IPS-20b (cell line): ENCODE data around the gene ZNF180.
A peak's percentile ranks its signal among the peaks of the same experiment; 100 is the strongest.
"Not testable (repeated sequence)": the region's sequence is repeated elsewhere in the genome, so short reads cannot be mapped to it uniquely, and the experiment has no call there.

Experiments
- H3K27ac ChIP-seq: one replicate; pipeline ENCODE4 v1.5.1; 2013; ENCODE audit warnings: low read length
- H3K27me3 ChIP-seq: 2 replicates; pipeline ENCODE4 v1.6.1; 2013; ENCODE audit warnings: mild to moderate bottlenecking, low read length, inconsistent platforms; ENCODE audit not compliant: insufficient read depth
- H3K36me3 ChIP-seq: 2 replicates; pipeline ENCODE4 v1.6.1; 2013; ENCODE audit warnings: low read depth, mild to moderate bottlenecking, inconsistent platforms, low read length, moderate library complexity; ENCODE audit not compliant: insufficient read depth
- H3K4me1 ChIP-seq: 2 replicates; pipeline ENCODE4 v1.6.1; 2013; ENCODE audit warnings: mild to moderate bottlenecking, control low read depth, inconsistent platforms, low read length, moderate library complexity; ENCODE audit not compliant: insufficient read depth
- H3K4me3 ChIP-seq: 2 replicates; pipeline ENCODE4 v1.5.1; 2013; ENCODE audit warnings: mild to moderate bottlenecking, low read length, inconsistent platforms
- H3K9ac ChIP-seq: 2 replicates; pipeline ENCODE4 v1.6.1; 2013; ENCODE audit warnings: low read depth, mild to moderate bottlenecking, inconsistent platforms, low read length, moderate library complexity
- H3K9me3 ChIP-seq: 2 replicates; pipeline ENCODE4 v1.6.1; 2013; ENCODE audit warnings: mild to moderate bottlenecking, low read depth, low read length, inconsistent platforms; ENCODE audit not compliant: insufficient read depth

ZNF180 gene

DNA sequence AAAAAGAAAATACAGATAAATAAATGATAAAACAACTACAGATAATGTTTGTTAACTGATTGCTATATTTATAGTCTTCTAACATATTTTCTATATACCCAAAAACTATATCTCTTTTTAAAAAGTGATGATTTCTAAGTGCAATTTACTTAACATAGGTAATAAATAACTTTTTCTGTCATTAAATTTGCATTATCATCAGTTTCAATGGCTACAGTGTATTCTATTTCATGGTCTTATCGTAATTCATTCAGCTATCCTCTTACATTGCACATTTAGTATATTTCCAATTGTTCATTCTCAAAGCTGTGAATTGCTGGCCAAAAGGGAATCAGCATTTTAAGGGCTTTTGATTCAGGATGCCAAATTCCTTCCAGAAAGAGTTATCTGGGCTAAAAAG lies 3.6 kb downstream of the ZNF180 start:
- Histone ChIP-seq H3K36me3 (peaks cover 61% of the 10 kb centered on the region), H3K9ac (no peak overlapping the region), H3K27ac (no peak overlapping the region), H3K4me3 (no peak overlapping the region), H3K27me3 (no peaks in the 10 kb centered on the region), H3K4me1 (0 out of 2 replicates have a peak, but pooled peaks cover 3% of the 10 kb centered on the region), H3K9me3 (peaks cover 87% of the 10 kb centered on the region)

GRCh38 chr19:44476559-44477408 lies 23.5 kb downstream of the ZNF180 start:
- Histone ChIP-seq H3K27ac (no peak overlapping the region), H3K4me1 (no peaks in the 10 kb centered on the region), H3K9ac (no peak overlapping the region), H3K4me3 (peak overlapping the region; percentile 44), H3K27me3 (no peaks in the 10 kb centered on the region), H3K36me3 (peaks cover 69% of the 10 kb centered on the region), H3K9me3 (peaks cover 100% of the 10 kb centered on the region)

DNA sequence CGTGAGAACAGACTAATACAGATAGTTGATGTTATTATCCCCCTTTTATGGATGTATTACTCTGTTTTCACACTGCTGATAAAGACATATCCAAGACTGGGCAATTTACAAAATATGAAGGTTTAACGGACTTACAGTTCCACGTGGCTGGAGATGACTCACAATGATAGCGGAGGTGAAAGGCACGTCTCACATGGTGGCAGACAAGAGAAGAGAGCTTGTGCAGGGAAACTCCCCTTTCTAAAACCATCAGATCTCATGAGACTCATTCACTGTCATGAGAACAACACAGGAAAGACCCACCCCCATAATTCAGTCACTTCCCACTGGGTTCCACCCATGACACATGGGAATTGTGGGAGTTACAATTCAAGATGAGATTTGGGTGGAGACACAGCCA lies 31.6 kb downstream of the ZNF180 start:
- peaks cover 92% of the 10 kb centered on the region for H3K9me3 ChIP-seq

DNA sequence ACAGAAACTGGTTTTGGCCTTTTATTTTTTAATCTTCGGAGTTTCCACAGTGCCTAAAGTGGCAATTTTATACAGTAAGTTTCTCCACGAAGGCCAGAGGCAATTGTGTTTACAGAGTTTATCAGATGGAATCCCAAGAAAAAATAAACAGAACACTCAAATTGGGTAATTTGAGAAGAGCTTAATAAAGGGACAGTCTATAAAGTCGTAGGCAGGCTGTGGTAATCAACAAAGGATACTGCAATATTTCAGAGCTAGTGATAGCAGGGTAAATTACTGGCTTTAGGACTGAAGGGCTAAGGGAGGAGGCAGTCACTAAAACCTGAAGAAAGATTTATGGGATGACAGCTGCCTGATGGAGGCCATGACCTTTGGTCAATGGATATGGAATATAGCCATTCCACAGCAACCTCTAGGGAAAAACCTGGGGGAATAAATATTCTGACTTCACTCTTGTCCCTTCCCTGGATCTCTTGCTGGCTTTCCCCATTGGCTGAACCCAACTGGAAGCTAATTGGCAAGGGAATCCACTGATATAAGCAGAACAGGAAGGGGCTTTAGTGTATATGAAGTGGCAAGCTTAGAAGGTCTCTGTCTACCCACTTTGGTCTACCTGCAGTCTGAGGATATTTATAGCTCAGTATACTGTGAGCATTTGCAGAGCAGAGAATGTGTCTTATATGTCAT lies 37.6 kb downstream of the ZNF180 start:
- H3K9ac ChIP-seq, H3K4me1 ChIP-seq, H3K4me3 ChIP-seq, H3K27ac ChIP-seq, H3K36me3 ChIP-seq, H3K27me3 ChIP-seq: not testable (repeated sequence)
- peaks cover 73% of the 10 kb centered on the region for H3K9me3 ChIP-seq

More for the DNA sequence above, 31.6 kb downstream of the ZNF180 start:
- not testable (repeated sequence) for H3K27ac ChIP-seq, H3K36me3 ChIP-seq, H3K4me1 ChIP-seq, H3K4me3 ChIP-seq, H3K9ac ChIP-seq, H3K27me3 ChIP-seq

DNA sequence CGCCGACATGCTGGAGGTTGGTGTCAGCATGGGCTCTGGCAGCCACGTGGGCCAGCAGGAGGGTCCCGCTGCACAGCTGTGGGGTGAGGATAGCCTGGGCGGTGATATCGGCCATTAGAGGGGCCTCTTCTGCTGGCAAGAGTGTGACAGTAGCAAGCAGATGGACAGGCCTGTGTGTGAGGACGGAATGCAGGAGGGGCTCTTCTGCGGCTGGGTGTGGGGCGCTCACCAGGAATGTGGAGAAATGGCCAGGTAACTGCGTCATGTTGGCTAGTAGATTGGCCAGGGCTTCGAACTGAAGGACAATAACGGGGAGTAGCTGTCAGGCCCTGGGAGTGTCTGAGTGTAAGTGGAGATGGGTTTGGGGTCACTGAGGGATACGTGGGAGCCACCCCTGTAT lies 44.3 kb downstream of the ZNF180 start:
- not testable (repeated sequence) for H3K4me3 ChIP-seq, H3K4me1 ChIP-seq, H3K27me3 ChIP-seq, H3K9ac ChIP-seq, H3K27ac ChIP-seq, H3K36me3 ChIP-seq
- peaks cover 74% of the 10 kb centered on the region for H3K9me3 ChIP-seq

- Histone ChIP-seq H3K27me3 (no peaks in the 10 kb centered on the region), H3K9ac (no peak overlapping the region), H3K36me3 (no peaks in the 10 kb centered on the region), H3K4me3 (no peak overlapping the region), H3K9me3 (peaks cover 78% of the 10 kb centered on the region), H3K4me1 (no peaks in the 10 kb centered on the region), H3K27ac (no peak overlapping the region)
These were observed 45.2 kb downstream of the ZNF180 start for GRCh38 chr19:44455100-44455499.

- H3K4me1 ChIP-seq: no peaks in the 10 kb centered on the region
- H3K4me3 ChIP-seq: no peak overlapping the region
- no peaks in the 10 kb centered on the region for H3K27me3 ChIP-seq
- no peak overlapping the region for H3K9ac ChIP-seq
- H3K27ac ChIP-seq: no peak overlapping the region
- H3K9me3 ChIP-seq: peaks cover 94% of the 10 kb centered on the region
- no peaks in the 10 kb centered on the region for H3K36me3 ChIP-seq
These were observed 48.0 kb downstream of the ZNF180 start for GRCh38 chr19:44452367-44452766.

DNA sequence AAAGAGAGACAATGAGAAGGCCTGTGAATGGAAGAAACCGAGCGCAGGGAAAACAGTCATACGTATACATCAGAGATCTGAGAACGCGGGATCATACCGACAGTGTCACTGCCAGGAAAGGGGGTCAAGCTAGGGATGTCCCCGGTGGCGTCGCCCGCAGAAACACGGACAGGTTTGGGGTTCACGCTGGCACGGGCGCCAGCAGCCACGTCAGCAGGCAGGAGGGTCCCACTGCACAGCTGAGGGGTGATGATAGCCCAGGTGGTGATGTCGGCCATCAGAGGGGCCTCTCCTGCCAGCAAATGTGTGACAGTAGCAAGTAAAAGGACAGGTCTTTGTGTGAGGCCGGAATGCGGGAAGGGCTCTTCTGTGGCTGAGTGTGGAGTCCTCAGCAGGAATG lies 48.6 kb downstream of the ZNF180 start:
- Histone ChIP-seq H3K9me3 (peaks cover 94% of the 10 kb centered on the region), H3K4me3 (no peak overlapping the region), H3K9ac (no peak overlapping the region), H3K27me3 (no peaks in the 10 kb centered on the region), H3K4me1 (no peaks in the 10 kb centered on the region), H3K36me3 (no peaks in the 10 kb centered on the region), H3K27ac (no peak overlapping the region)

DNA sequence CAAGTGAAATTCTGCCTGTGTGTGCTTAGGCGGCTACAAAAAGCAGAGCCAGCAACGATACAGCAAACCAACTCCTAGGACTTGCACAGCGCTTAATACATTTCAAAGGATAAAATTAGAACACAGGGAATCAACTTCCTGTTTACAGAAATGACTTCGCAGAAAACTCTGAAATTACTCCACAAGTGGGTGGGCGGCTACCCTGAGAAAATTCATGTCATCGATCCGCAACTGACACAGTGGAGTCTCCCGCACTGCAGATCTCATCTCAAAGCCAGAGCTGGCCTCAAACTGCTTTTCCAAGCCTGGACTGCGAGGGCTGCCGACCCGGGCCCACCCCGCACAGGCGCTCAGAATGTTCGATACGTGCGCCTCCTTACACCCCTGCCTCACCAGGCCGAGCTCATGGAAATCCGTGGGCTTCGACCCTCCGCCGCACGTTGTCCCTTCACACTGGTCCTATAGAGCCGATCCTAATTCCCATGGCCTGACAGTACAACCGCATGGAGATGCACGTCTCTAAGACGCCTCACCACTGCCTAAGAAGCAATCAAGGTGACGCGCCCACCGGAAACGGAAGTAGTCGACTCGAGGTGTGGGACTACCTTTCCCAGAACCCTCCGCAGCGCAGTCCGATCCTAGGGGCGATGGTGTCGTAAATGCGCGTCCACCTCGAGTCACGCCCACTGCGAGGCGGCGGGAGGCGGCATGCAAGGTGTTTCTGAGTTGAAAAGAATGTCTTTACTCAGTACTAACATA lies 52.2 kb downstream of the ZNF180 start, which contains the start of gene ZNF229:
TSS of gene ZNF229 (minus strand) at position 557 of the 759 bp plus-strand sequence. CDS start 5,625 bp downstream, outside the sequence.
- H3K36me3 ChIP-seq: no peaks in the 10 kb centered on the region
- H3K9ac ChIP-seq: no peak within 1 kb of the TSS
- peaks cover 98% of the 10 kb centered on the region for H3K9me3 ChIP-seq
- H3K27me3 ChIP-seq: no peaks in the 10 kb centered on the region
- H3K4me3 ChIP-seq: peak within 1 kb of the TSS; percentile 50; the same call in 1 of the 2 replicates
- H3K27ac ChIP-seq: no peak within 1 kb of the TSS
- H3K4me1 ChIP-seq: no peaks in the 10 kb centered on the region

- H3K4me1 ChIP-seq: no peaks in the 10 kb centered on the region
- H3K36me3 ChIP-seq: no peaks in the 10 kb centered on the region
- H3K27me3 ChIP-seq: no peaks in the 10 kb centered on the region
- peaks cover 94% of the 10 kb centered on the region for H3K9me3 ChIP-seq
- no peak overlapping the region for H3K27ac ChIP-seq
- no peak overlapping the region for H3K4me3 ChIP-seq
- no peak overlapping the region for H3K9ac ChIP-seq
These were observed 61.9 kb downstream of the ZNF180 start for GRCh38 chr19:44438441-44438840.

DNA sequence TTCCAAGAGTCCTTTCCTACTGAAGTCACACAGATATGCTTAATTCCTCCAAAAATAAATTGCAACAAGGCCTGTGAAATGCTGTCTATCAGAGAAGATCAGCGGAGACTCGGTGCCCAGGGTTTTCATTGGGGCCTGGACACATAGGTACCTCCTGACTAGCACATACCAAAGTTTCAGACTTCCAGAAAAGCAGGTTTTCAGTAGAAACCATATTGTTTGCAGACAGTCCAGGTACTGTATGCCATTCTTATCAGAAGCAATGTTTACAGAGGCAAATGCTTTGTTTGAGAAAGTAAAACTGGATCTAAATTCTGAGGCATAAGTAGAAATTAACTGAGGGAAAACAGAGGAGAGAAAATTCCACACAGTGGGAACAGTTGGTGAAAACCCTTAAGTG lies 64.9 kb downstream of the ZNF180 start:
- Histone ChIP-seq H3K36me3 (no peaks in the 10 kb centered on the region), H3K27ac (no peak overlapping the region), H3K9ac (no peak overlapping the region), H3K27me3 (no peaks in the 10 kb centered on the region), H3K9me3 (peaks cover 93% of the 10 kb centered on the region), H3K4me3 (no peak overlapping the region), H3K4me1 (no peaks in the 10 kb centered on the region)
